HepG2 (cell line): ENCODE measurements around the gene NUDT14. TPM values are rescaled to one million over a fixed set of nuclear protein-coding genes. Genes with fewer than 3 reads are reported as not detected.

ENCODE experiments used
- ATAC-seq: fragments of 200-7000 bp; cut with Tn5 transposase; 3 replicates; pipeline ENCODE4 v1.9.1; 2020; ENCODE audit warnings: mild to moderate bottlenecking, moderate library complexity
- BruUV-seq: library from RNA; stranded (reverse); fragments of 400-500 nt; replicated peaks from 2 replicates; lab custom pipeline; 2021; lab: Mats Ljungman, UMichigan
- CTCF ChIA-PET: fragments of 300-600 bp; formaldehyde crosslinking; extraction: SDS; loops from one replicate; lab custom pipeline; 2021; ENCODE audit warnings: low total read pairs, inconsistent platforms, low intra/inter-chr PET ratio; lab: Yijun Ruan, JAX
- POLR2A ChIA-PET: fragments of 350-600 bp; sonication (Branson Sonifier 250); formaldehyde crosslinking; loops from one replicate; lab custom pipeline; 2020; ENCODE audit warnings: antibody characterized with exemption, inconsistent platforms; lab: Yijun Ruan, JAX
- DNase-seq: peaks from one replicate; pipeline ENCODE4 v3.0.0-alpha.2; 2015; ENCODE audit warnings: low spot score
- FAIRE-seq: peaks from 3 replicates; lab custom pipeline; 2011; peaks lifted over from hg19 to GRCh38; lab: Jason Lieb, UNC
- H2AFZ ChIP-seq: one replicate; pipeline ENCODE4 v1.6.1; 2011; ENCODE audit warnings: low read length, inconsistent platforms
- H3K27ac ChIP-seq: fragments of 300-600 bp; 3 replicates; pipeline ENCODE4 v1.8.0; 2011; ENCODE audit warnings: mixed run types, mild to moderate bottlenecking, mixed read lengths, low read length, inconsistent platforms; ENCODE audit not compliant: insufficient read depth; ENCODE audit errors: extremely low read length
- H3K27me3 ChIP-seq, 2 experiments: fragments of 200-600 bp in 1 of 2; 2 replicates in 1 of 2; 3 replicates in 1 of 2; pipeline versions ENCODE4 v1.6.0 to v1.8.0; 2011; ENCODE audit warnings: low read length in 2 of 2, mild to moderate bottlenecking in 2 of 2, moderate library complexity in 2 of 2, inconsistent platforms in 1 of 2; ENCODE audit not compliant: insufficient read depth in 2 of 2, control insufficient read depth in 1 of 2
- H3K36me3 ChIP-seq, 2 experiments: fragments of 200-600 bp in 1 of 2; replicated peaks in 1 of 2; 2 replicates in 1 of 2; 3 replicates in 1 of 2; pipeline versions ENCODE4 v1.5.1 to v1.8.0; 2011; ENCODE audit warnings: low read length in 2 of 2, inconsistent platforms in 1 of 2; ENCODE audit not compliant: insufficient read depth in 2 of 2, control insufficient read depth in 1 of 2
- H3K4me1 ChIP-seq: 2 replicates; pipeline ENCODE4 v1.5.1; 2012; ENCODE audit warnings: low read length, inconsistent platforms; ENCODE audit not compliant: insufficient read depth
- H3K4me2 ChIP-seq: 2 replicates; pipeline ENCODE4 v1.6.0; 2011; ENCODE audit warnings: low read depth, low read length, inconsistent platforms
- H3K4me3 ChIP-seq, 3 experiments: fragments of 200-600 bp in 1 of 3; sonication (generic), shearing (Covaris generic) in 1 of 3; replicated peaks in 1 of 3; 2 replicates each; pipeline ENCODE4 v1.5.1; 2011 to 2016; ENCODE audit warnings: low read length in 3 of 3, inconsistent platforms in 2 of 3, low read depth in 2 of 3, mild to moderate bottlenecking in 2 of 3, control low read depth in 1 of 3, mixed read lengths in 1 of 3; ENCODE audit not compliant: insufficient read depth in 1 of 3
- H3K79me2 ChIP-seq: one replicate; pipeline ENCODE4 v1.6.1; 2011; ENCODE audit warnings: low read length, inconsistent platforms; ENCODE audit not compliant: insufficient read depth
- H3K9ac ChIP-seq: 2 replicates; pipeline ENCODE4 v1.6.0; 2011; ENCODE audit warnings: mild to moderate bottlenecking, low read depth, low read length, inconsistent platforms; ENCODE audit not compliant: insufficient read depth
- H3K9me3 ChIP-seq: 2 replicates; pipeline ENCODE4 v1.5.1; 2012; ENCODE audit warnings: mild to moderate bottlenecking, low read length
- H4K20me1 ChIP-seq: 2 replicates; pipeline ENCODE4 v1.6.0; 2011; ENCODE audit warnings: inconsistent platforms, mild to moderate bottlenecking, low read length, moderate library complexity; ENCODE audit not compliant: insufficient read depth
- HINFP ChIP-seq: sonication (generic); formaldehyde crosslinking; IDR thresholded peaks from 2 replicates; pipeline ENCODE4 v1.4.0; 2020; ENCODE audit warnings: low read depth, mild to moderate bottlenecking, missing genetic modification reagents
- PAX8 ChIP-seq: sonication (generic); formaldehyde crosslinking; IDR thresholded peaks from 2 replicates; pipeline ENCODE4 v1.8.0; 2022; ENCODE audit warnings: mild to moderate bottlenecking, missing genetic modification reagents, borderline replicate concordance
- POGK ChIP-seq: sonication (generic); formaldehyde crosslinking; conservative IDR thresholded peaks from 2 replicates; pipeline ENCODE4 v1.8.0; 2022; ENCODE audit warnings: mild to moderate bottlenecking, moderate library complexity, missing genetic modification reagents
- ZNF724P ChIP-seq: sonication (generic); formaldehyde crosslinking; IDR thresholded peaks from 2 replicates; pipeline ENCODE4 v1.8.0; 2022; ENCODE audit warnings: missing genetic modification reagents, borderline replicate concordance
- ZNF782 ChIP-seq: sonication (generic); formaldehyde crosslinking; IDR thresholded peaks from 2 replicates; pipeline ENCODE4 v1.4.0; 2020; ENCODE audit warnings: missing genetic modification reagents, mild to moderate bottlenecking, borderline replicate concordance
- WGBS: methylation state at CpG from one replicate; pipeline ENCODE4 v1.1.6; 2017; ENCODE audit warnings: low lambda C conversion rate; 5-methylcytosine and 5-hydroxymethylcytosine counted together
- in situ Hi-C: cut with HindIII; loops from 2 replicates; pipeline ENCODE4 v1.10.0; 2017; ENCODE audit warnings: low pct_unique_long_range_greater_than_20kb; ENCODE audit not compliant: extremely low pct_ligation_motif_present
- intact Hi-C: fragments of 100-400 bp; cut with micrococcal nuclease; formaldehyde crosslinking; loops from one replicate; pipeline ENCODE4 v1.10.0; 2022; ENCODE audit not compliant: unreplicated experiment
- polyA plus RNA-seq, 8 experiments: library from polyadenylated mRNA; depleted of rRNA in 3 of 8; stranded (reverse) in 7 of 8; unstranded in 1 of 8; fragments of >200 nt; fragmentation: Illumina TruSeq in 4 of 8; extraction: Trizol in 4 of 8; gene quantifications; 2 replicates each; pipeline versions ENCODE4 v1.2.1 to v1.2.3, GENCODE V29; 2011 to 2016; ENCODE audit warnings: low read depth in 4 of 8, missing spikeins in 1 of 8, mixed read lengths in 1 of 8; ENCODE audit not compliant: insufficient read depth in 1 of 8
- total RNA-seq, 5 experiments: library from RNA; depleted of rRNA; stranded (reverse); fragments of >200 nt; fragmentation: Illumina TruSeq; extraction: Trizol; gene quantifications; 2 replicates each; pipeline ENCODE4 v1.2.3, GENCODE V29; 2016; ENCODE audit warnings: low read depth in 1 of 5

NUDT14 gene
- total and polyA plus RNA-seq, 2 of the 13 experiments (the other 11 are each of a cell fraction or from before 2014, with no cell fraction given), result 5.8 to 6.1 TPM

- WGBS, result 97% methylated on average over 27 of the region's 29 CpGs
- no peaks in the 10 kb centered on the region for H3K79me2 ChIP-seq
- DNase-seq, result no peak
Observed at GRCh38 chr14:105219043-105219612, 38.0 kb upstream of the NUDT14 start.

More at GRCh38 chr14:105219043-105219612, 38.0 kb upstream of the NUDT14 start:
- H3K9ac ChIP-seq, result no peak overlapping the region
- no peaks in the 10 kb centered on the region for H3K9me3 ChIP-seq
- H3K4me2 ChIP-seq, result no peak overlapping the region
- no peak for FAIRE-seq
- POLR2A ChIA-PET, result no interaction called here
- no peak overlapping the region for H3K27ac ChIP-seq
- no peak overlapping the region for H3K4me3 ChIP-seq
- TF ChIP-seq HINFP (CRISPR knock-in tag) (no peak), ZNF782 (CRISPR knock-in tag) (no peak), POGK (CRISPR knock-in tag) (no peak), PAX8 (CRISPR knock-in tag) (no peak), ZNF724P (CRISPR knock-in tag) (no peak)
- in situ Hi-C loops, result no loop called here
- CTCF ChIA-PET, result no interaction called here
- H3K36me3 ChIP-seq, result peaks cover 18 to 26% of the 10 kb centered on the region in 2 experiments; a peak in 4 of 5 replicates
- H2AFZ ChIP-seq, result no peak overlapping the region
- intact Hi-C loops, result no loop called here
- H3K27me3 ChIP-seq, result no peaks in the 10 kb centered on the region
- no TSS peak for BruUV-seq
- no peaks in the 10 kb centered on the region for H4K20me1 ChIP-seq
- no peak for ATAC-seq
- H3K4me1 ChIP-seq, result no peaks in the 10 kb centered on the region
